SU-DHL-6 (cell line): ENCODE results near the gene GPR108.

Experiments used
- EZH2phosphoT487 ChIP-seq: fragments of 200-600 bp; sonication (generic), shearing (Covaris generic); conservative IDR thresholded peaks from 2 replicates; pipeline ENCODE4 v1.6.1; 2018; ENCODE audit warnings: mild to moderate bottlenecking, antibody characterized with exemption, low read length, moderate library complexity, mixed read lengths
- TF ChIP-seq, protein P1 (sequence below): fragments of 200-600 bp; sonication (generic); IDR thresholded peaks from one replicate; pipeline ENCODE4 v1.5.1; 2017; ENCODE audit warnings: antibody characterized with exemption, mild to moderate bottlenecking, low read length, moderate library complexity; ENCODE audit not compliant: insufficient read depth, poor library complexity, severe bottlenecking

DNA sequence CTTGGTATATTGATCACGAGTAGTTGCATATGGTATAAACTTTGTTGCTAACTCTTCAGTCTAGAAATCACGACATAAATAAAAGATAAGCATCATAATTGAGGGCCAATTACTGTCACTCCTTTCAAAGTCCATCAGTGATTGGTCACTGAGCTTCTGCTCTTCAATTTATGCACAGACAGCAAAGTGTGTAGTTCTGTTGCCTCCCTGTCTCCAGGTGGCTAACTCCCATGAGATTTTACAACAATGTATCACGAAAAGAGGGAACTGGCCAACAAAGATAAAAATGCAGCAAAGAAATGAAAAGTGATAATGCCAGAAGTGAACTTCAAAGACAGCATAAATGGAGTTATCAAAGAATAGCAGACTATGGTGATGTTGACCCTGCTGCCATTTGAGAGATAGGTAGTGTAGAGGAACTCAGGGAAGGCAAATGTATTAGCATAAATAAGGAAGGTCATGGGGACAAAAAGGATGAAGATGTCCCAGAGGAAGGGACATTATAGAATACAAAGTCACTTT lies 54.7 kb downstream of the GPR108 start:
- TF ChIP-seq, protein P1, sequence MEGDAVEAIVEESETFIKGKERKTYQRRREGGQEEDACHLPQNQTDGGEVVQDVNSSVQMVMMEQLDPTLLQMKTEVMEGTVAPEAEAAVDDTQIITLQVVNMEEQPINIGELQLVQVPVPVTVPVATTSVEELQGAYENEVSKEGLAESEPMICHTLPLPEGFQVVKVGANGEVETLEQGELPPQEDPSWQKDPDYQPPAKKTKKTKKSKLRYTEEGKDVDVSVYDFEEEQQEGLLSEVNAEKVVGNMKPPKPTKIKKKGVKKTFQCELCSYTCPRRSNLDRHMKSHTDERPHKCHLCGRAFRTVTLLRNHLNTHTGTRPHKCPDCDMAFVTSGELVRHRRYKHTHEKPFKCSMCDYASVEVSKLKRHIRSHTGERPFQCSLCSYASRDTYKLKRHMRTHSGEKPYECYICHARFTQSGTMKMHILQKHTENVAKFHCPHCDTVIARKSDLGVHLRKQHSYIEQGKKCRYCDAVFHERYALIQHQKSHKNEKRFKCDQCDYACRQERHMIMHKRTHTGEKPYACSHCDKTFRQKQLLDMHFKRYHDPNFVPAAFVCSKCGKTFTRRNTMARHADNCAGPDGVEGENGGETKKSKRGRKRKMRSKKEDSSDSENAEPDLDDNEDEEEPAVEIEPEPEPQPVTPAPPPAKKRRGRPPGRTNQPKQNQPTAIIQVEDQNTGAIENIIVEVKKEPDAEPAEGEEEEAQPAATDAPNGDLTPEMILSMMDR = no peak
- TF ChIP-seq EZH2phosphoT487 = no peak
